Dedifferentiated amniotic fluid mesenchymal stem cell (primary cell): Measurements from ENCODE around the gene C1orf116.
A peak's percentile ranks its signal among the peaks of the same experiment; 100 is the strongest.

Experiments
- DNase-seq: peaks from one replicate; pipeline ENCODE4 v3.0.0-alpha.2; 2016; ENCODE audit errors: extremely low spot score

C1orf116 gene

GRCh38 chr1:207034998-207035397 is 2.4 kb upstream of the C1orf116 start:
- no peak for DNase-seq

DNA sequence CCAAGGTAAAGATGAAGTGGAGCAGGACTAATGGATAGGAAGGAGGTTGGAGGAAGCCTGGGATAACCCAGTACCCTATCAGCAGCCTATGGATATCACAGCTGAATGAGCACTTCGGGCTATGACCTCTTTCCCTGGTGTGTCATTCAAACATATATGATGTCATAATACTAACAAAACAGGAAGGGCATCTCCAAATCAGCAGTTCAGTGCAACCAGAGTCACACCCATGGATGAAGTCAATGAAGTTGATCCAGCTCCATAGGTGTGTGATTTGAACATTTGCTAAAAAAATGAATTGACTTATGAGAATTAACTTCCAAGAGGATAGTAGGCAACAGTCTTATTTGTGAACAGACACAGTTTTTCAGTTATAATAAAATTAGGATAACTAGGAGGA is 1.7 kb upstream of the C1orf116 start:
- no peak for DNase-seq

GRCh38 chr1:207033302-207033701 is 746 bp upstream of the C1orf116 start:
- DNase-seq, result no peak

- DNase-seq, result no peak
Observed at GRCh38 chr1:207031632-207032264, 808 bp downstream of the C1orf116 start.

- DNase-seq, result no peak
Observed at GRCh38 chr1:207031016-207031415, 1.5 kb downstream of the C1orf116 start.

DNA sequence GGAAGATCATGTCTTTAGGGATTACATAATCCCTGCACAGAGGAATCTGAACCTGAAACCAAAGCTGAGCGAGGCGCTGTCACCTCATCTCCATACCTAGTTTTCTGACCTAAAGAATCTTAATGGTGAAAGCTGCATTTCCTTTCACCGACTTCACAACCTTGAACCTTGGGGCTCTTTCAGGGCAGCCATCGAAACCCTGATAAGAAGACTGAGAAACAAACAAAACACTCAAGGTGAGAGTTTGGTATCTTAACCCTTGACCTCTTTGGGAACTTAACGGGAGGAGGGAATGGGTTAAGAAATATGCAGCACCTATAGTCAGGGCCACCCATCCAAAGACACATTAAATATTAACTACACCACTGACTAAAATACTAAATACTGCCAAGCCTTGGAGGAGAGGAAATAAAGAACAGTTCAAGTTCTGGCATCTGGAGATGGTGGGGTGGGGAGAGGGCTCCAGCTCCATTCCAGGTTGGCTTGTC is 2.0 kb downstream of the C1orf116 start:
- no peak for DNase-seq

- no peak for DNase-seq
Observed at GRCh38 chr1:207029701-207030521, 2.6 kb downstream of the C1orf116 start.

DNA sequence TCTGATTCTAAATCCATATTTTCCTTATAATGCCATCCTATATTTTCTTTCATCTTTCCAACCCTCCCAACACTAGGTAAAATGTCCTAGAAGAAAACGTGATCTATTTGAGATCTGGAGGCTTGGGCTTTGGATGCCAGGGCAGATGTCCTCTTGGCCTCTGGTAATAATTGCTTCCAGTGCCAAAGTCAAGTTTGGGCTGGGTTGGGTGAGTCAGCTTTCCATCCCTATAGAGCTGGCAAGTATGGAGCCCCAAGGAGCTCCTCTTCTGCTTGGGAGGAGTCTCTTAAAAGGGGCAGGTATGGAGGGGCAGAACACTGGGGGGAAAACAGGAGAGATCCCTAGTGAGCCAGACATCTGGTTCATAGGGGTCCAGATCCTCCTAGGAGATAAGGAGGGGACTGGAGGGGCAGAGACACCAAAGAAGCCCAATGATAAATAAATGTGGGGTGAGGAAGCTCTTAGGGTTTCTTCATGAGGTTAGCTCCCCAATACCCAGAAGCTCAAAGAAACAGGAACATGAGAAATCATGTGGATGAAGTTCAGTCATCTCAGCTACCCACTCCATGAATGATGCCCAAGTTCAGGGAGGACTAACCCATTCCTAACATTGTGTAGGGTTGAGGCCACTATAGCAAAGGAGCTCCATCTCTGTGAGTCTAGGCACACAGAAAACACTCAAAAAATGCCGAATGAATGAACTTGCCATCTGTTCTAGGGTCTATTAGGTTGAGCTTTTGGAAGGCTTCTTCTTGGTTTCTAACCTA is 3.5 kb downstream of the C1orf116 start:
- DNase-seq, result no peak

DNA sequence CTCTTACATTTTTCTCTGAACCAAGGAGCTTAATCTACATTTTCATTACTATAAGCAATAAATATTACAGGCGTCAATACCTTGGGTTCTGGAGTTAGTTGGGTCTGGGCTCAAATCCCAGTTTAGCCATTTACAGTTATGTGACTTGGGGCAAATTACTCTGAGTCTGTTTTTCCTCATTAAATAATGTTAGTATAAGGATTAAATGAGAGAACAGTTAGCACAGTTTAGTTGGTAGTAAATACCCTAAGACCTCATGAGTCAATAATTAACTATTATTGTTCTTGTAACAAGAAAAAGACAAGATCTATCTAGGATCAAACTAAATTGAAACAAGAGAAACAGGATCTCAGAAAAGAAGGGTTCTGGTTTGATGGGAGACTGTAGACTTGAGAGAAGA is 4.6 kb downstream of the C1orf116 start:
- no peak for DNase-seq

- no peak for DNase-seq
Observed at GRCh38 chr1:207027206-207027777, 5.3 kb downstream of the C1orf116 start.

DNA sequence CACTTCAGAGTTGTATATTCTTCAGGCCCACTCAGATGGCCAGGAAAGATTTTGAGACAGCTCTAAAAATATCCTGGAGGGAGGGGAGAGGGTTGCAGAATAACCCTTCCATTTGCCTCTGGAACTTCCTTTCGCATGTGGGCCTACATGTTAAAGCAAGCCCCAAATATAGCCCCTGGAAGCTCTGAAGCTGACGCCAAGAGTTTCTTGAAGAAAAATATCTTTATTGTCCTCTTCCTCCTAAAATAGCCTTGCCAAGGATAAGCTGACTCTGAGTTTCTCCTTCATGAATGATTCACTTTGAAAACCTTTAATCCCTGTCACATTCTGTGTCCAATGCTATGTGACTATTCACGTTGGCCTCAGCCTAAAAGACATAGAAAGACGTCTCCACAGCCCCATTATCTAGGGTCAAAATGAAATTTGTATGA is 6.4 kb downstream of the C1orf116 start:
- no peak for DNase-seq

GRCh38 chr1:207025146-207025880 is 7.2 kb downstream of the C1orf116 start:
- DNase-seq, result peak; percentile 56

DNA sequence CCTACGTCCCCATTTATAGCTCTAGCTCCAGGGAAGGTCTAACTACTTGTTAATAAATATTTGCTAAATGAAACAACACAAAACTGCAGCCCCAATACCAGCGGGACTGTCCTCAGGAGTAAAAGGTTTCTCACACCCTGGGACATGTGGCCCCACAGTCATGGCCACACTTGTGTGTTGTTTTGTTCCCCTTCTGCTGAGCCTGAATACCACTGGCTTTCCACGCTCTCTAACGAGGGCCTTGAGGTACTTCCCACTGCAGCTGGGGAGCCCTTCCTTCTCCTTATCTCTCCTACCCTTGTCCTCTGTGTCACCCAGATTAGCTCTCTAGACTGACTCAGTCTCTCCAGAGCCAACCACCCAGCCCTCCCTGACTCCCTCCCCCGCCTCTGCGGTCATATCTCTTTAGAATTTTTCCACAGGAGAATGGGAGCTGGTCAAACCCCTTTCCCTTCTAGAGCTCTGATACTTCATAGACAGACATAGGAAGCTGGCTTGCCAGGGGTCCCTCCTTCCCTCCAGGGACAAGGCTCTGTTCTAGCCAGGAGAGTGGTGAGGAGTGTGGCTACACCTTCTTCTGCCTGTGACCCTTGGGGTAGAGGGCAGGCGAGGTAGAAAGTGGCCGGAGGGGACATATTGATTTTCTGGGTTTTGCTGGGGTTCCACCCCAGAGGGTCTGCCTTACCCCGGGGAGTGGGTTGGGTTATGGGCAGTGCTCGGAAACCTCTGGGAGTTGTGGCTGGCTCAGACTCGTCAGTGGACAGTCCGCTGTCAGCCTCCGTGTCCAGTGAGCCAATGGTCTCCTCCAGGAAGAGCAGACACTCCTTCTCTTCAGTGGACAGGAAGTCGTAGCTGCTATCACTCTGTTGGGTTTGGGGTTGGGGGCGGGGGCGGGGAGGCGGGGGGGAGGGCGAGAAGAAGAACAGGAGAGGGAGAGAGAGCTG is 8.1 kb downstream of the C1orf116 start:
- DNase-seq, result no peak

- DNase-seq, result no peak
Observed at GRCh38 chr1:207022996-207023679, 9.4 kb downstream of the C1orf116 start.

DNA sequence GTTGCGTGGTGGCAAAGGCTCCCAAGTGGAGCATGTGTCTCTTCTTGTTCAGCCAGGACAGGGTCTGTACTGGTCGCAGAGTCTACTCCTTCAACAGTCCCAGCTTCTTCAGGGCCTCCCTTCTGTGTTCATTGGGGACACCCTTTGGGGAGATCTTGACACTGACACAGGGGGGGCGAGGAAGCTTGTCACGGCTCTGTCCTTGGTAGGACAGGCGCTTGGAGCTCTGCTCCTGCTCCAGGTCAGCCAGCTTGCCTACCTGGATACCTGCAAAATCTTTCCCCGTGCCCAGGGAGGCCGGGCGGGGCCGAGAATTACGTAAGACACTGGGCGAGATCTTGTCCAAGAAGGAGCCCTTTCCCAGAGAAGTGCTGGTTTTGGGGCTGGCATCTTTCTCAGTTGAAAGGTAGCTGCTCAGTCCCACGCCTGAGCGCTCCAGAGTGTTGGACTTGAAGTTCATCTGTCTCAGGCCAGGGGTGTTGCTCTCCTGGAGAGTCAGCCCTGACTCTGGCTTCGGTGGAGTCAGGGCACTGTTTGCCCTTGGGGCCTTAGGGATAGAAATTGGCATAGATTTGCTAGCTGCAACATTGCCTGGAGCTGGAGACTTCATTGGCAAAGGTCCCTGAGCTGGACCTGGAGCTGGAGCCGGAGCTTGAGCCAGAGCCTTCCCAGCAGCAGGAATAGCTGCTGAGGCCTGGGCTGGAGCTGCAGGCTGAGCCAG is 10.5 kb downstream of the C1orf116 start:
- no peak for DNase-seq

- DNase-seq, result no peak
Observed at GRCh38 chr1:207021139-207021861, 11.3 kb downstream of the C1orf116 start.

DNA sequence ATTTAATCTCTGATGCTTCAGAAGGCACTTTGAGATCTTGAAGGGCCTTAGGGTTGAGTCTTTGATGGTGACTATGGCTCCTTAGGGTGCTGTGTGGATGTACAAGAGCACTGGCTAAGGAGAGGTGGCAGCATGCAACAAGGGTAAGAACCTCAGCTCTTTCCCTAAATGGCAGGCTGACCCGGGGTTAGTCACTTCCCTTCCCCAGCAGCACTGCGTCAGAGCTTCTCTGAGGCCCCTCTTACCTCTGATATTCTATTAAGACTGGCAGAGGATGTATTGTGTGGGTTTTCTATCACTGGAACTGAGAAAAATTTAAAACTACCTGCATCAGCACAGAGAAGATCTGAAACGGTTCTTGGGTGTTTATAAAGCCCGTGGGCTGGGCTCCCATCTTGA is 11.8 kb downstream of the C1orf116 start:
- no peak for DNase-seq

- no peak for DNase-seq
Observed at GRCh38 chr1:207020065-207020708, 12.4 kb downstream of the C1orf116 start.
